ENCODE measurements around the gene DYRK2. TPM values are rescaled to one million over a fixed set of nuclear protein-coding genes. Genes with fewer than 3 reads are reported as not detected.

Gene DYRK2
- total RNA-seq, 3 donors from 2014 or later (not counting 1 experiment from before 2014, with no cell fraction given): 88.1 to 108 (median 108) TPM

GRCh38 chr12:67676624-67677023 is 28.1 kb downstream of the DYRK2 start:
- no peaks in the 10 kb centered on the region for H3K4me1 ChIP-seq (ENCODE audit: control insufficient read depth, insufficient read depth, low read length)
- peaks cover 0 to 5% of the 10 kb centered on the region in 2 donors for H3K9me3 Mint-ChIP-seq
- TF ChIP-seq CTCF (IDR thresholded peaks at IDR 0.05): no peak
- no peak overlapping the region for H3K27ac Mint-ChIP-seq
- no peak overlapping the region for H3K4me3 ChIP-seq (ENCODE audit: low read length)
- H3K4me3 Mint-ChIP-seq: no peak overlapping the region
- intact Hi-C loops (cut with micrococcal nuclease): no loop called here
- H3K27me3 Mint-ChIP-seq (ENCODE audit: low read depth in 2 of 2): no peaks in the 10 kb centered on the region
- no peak overlapping the region for H3K27ac ChIP-seq (ENCODE audit: low read length)
- H3K36me3 ChIP-seq (ENCODE audit: control insufficient read depth, insufficient read depth, low read length): peaks cover 2% of the 10 kb centered on the region
- H3K36me3 Mint-ChIP-seq: peaks cover 10% of the 10 kb centered on the region
- H3K4me1 Mint-ChIP-seq: peaks cover 34 to 37% of the 10 kb centered on the region in 2 donors
- H3K27me3 ChIP-seq (ENCODE audit: control insufficient read depth, insufficient read depth, low read length): no peaks in the 10 kb centered on the region
- DNase-seq (no peak), ATAC-seq (no peak)
- peaks cover 4% of the 10 kb centered on the region for H3K9me3 ChIP-seq (ENCODE audit: control insufficient read depth, insufficient read depth, low read length)

DNA sequence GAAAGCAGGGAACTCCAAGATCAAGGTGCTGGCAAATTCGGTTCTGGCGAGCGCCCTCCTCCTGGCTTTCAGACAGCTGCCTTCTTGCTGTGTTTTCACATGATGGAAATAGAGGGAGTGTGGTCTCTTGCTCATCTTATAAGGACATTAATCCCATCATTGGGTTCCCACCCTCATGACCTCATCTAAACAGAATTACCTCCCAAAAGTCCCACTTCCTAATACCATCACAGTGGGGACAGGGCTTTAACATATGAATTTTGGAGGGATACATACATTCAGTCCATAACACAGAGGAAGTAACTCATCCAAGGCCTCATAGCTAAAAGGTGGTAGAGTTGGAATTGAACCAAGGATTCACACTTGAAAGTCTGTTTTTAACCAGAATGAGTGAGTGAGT is 28.6 kb downstream of the DYRK2 start:
- no peak for TF ChIP-seq CTCF (IDR thresholded peaks at IDR 0.05)
- no peak overlapping the region for H3K4me3 Mint-ChIP-seq

GRCh38 chr12:67681105-67681778 is 32.7 kb downstream of the DYRK2 start:
- DNase-seq (no peak), ATAC-seq (no peak)
- no peak overlapping the region for H3K27ac ChIP-seq (ENCODE audit: low read length)
- 100% methylated on average over 2 of the region's 4 CpGs for WGBS (ENCODE audit: insufficient coverage)
- peaks cover 11 to 12% of the 10 kb centered on the region in 2 donors for H3K4me1 Mint-ChIP-seq
- no peaks in the 10 kb centered on the region for H3K4me1 ChIP-seq (ENCODE audit: control insufficient read depth, insufficient read depth, low read length)
- no peaks in the 10 kb centered on the region for H3K27me3 ChIP-seq (ENCODE audit: control insufficient read depth, insufficient read depth, low read length)
- H3K9me3 ChIP-seq (ENCODE audit: control insufficient read depth, insufficient read depth, low read length): no peaks in the 10 kb centered on the region
- no peaks in the 10 kb centered on the region for H3K9me3 Mint-ChIP-seq
- intact Hi-C loops (cut with micrococcal nuclease): no loop called here
- no peak overlapping the region for H3K4me3 Mint-ChIP-seq
- H3K36me3 ChIP-seq (ENCODE audit: control insufficient read depth, insufficient read depth, low read length): peaks cover 4% of the 10 kb centered on the region
- no peak for TF ChIP-seq CTCF (IDR thresholded peaks at IDR 0.05)
- no peak overlapping the region for H3K27ac Mint-ChIP-seq
- H3K27me3 Mint-ChIP-seq (ENCODE audit: low read depth in 2 of 2): no peaks in the 10 kb centered on the region
- no peak overlapping the region for H3K4me3 ChIP-seq (ENCODE audit: low read length)
- peaks cover 10% of the 10 kb centered on the region for H3K36me3 Mint-ChIP-seq

More for the DNA sequence above, 28.6 kb downstream of the DYRK2 start:
- DNase-seq (no peak), ATAC-seq (no peak)
- Mint-ChIP-seq H3K9me3 (peaks cover 0 to 5% of the 10 kb centered on the region in 2 donors), H3K27me3 (ENCODE audit: low read depth in 2 of 2) (no peaks in the 10 kb centered on the region), H3K27ac (no peak overlapping the region), H3K4me1 (peaks cover 33 to 34% of the 10 kb centered on the region in 2 donors), H3K36me3 (peaks cover 10% of the 10 kb centered on the region)
- Histone ChIP-seq H3K27me3 (ENCODE audit: control insufficient read depth, insufficient read depth, low read length) (no peaks in the 10 kb centered on the region), H3K4me3 (ENCODE audit: low read length) (no peak overlapping the region), H3K27ac (ENCODE audit: low read length) (no peak overlapping the region), H3K9me3 (ENCODE audit: control insufficient read depth, insufficient read depth, low read length) (peaks cover 4% of the 10 kb centered on the region), H3K4me1 (ENCODE audit: control insufficient read depth, insufficient read depth, low read length) (no peaks in the 10 kb centered on the region), H3K36me3 (ENCODE audit: control insufficient read depth, insufficient read depth, low read length) (peaks cover 3% of the 10 kb centered on the region)
- no CpG with 5 or more reads among the region's 3 CpGs for WGBS (ENCODE audit: insufficient coverage)
- intact Hi-C loops (cut with micrococcal nuclease): no loop called here
